ENCODE measurements around the gene BRINP2.

The BRINP2 gene, protein sequence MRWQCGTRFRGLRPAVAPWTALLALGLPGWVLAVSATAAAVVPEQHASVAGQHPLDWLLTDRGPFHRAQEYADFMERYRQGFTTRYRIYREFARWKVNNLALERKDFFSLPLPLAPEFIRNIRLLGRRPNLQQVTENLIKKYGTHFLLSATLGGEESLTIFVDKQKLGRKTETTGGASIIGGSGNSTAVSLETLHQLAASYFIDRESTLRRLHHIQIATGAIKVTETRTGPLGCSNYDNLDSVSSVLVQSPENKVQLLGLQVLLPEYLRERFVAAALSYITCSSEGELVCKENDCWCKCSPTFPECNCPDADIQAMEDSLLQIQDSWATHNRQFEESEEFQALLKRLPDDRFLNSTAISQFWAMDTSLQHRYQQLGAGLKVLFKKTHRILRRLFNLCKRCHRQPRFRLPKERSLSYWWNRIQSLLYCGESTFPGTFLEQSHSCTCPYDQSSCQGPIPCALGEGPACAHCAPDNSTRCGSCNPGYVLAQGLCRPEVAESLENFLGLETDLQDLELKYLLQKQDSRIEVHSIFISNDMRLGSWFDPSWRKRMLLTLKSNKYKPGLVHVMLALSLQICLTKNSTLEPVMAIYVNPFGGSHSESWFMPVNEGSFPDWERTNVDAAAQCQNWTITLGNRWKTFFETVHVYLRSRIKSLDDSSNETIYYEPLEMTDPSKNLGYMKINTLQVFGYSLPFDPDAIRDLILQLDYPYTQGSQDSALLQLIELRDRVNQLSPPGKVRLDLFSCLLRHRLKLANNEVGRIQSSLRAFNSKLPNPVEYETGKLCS

DNA sequence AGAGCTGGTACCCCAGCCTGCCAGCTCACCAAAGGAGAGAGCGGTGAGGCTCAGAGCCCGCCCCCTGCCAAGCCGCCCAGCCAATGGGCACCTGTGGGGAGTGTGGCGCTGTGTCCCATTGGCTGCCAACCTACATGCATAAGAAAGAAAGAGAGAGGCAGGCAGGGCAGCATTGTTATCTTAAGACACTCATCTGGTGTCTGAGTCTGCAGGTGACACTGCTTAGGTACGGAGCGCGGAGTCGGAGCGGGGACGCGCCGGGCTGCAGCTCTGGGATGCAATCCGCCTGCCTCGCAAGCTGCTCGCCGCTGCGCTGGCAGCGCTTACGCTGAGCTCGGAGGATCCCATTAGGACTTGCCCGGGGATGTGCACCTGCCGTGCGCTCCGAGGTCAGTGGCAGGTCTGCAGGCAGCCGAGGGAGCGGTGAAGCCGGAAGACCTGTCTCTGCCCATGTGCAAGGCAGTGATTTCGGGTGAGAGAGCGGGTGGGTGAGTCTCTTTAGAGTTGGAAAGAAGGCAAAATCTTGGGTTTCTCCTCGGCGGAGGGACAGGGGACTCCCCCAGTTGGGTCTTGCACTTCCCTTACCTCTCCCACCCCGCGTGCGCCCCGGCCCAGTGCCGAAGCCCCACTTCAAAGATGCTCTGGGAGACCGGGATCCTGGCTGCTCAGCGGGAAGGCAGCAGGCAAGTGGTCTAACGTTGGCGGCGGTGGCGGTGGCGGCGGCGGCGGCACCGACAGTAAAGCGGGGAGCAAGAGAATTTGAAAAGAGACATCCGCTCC lies at the start of gene BRINP2:
Gene BRINP2 (plus strand): TSS at position 203 of the 780 bp plus-strand sequence. CDS start 58,919 bp downstream, outside the sequence.
- no peak for DNase-seq (ENCODE audit: low spot score)

DNA sequence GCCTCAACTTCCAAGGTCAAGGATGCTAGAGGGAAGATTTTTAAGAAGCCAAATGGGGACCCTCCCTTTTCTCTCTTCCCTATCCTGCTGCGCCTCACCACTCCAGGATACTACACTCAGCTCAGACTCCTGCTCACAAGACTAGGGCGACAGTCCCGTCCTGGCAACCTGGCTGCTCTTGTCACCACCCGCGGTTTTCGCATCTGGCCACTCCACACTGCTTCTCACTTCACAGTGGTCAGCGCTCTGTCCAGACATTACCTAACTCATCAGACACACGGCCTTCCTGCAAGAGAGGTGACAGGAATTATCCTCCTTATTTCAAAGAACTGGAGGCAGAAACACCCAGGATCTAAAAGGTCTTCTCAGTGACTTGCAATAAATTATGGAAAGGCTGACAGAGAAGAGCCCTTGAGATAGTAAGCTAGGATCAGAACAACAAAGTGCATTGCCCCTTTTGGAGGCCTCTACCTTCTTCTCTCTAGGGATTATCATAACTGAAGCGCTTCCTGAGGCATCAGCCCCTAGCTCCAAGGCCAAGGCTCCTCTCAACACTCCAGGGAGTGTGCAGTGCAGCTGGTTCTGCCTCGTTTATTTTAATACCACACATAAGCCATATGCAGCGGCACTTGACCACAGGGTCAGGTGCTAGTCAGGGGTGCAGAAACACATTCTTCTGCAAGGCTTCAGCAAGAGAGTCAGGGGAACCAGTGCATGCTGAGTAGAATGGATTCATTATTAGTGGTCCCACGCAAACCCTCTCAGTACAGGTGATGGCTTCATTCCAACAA lies 48.1 kb upstream of the BRINP2 start:
- DNase-seq (ENCODE audit: low spot score) = no peak
- TF ChIP-seq, protein P1, sequence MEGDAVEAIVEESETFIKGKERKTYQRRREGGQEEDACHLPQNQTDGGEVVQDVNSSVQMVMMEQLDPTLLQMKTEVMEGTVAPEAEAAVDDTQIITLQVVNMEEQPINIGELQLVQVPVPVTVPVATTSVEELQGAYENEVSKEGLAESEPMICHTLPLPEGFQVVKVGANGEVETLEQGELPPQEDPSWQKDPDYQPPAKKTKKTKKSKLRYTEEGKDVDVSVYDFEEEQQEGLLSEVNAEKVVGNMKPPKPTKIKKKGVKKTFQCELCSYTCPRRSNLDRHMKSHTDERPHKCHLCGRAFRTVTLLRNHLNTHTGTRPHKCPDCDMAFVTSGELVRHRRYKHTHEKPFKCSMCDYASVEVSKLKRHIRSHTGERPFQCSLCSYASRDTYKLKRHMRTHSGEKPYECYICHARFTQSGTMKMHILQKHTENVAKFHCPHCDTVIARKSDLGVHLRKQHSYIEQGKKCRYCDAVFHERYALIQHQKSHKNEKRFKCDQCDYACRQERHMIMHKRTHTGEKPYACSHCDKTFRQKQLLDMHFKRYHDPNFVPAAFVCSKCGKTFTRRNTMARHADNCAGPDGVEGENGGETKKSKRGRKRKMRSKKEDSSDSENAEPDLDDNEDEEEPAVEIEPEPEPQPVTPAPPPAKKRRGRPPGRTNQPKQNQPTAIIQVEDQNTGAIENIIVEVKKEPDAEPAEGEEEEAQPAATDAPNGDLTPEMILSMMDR (IDR thresholded peaks at IDR 0.05; ENCODE audit: extremely low read depth, missing control alignments) = no peak

More for the DNA sequence above, at the start of gene BRINP2:
- TF ChIP-seq, protein P1 (IDR thresholded peaks at IDR 0.05; ENCODE audit: extremely low read depth, missing control alignments) = no peak

DNA sequence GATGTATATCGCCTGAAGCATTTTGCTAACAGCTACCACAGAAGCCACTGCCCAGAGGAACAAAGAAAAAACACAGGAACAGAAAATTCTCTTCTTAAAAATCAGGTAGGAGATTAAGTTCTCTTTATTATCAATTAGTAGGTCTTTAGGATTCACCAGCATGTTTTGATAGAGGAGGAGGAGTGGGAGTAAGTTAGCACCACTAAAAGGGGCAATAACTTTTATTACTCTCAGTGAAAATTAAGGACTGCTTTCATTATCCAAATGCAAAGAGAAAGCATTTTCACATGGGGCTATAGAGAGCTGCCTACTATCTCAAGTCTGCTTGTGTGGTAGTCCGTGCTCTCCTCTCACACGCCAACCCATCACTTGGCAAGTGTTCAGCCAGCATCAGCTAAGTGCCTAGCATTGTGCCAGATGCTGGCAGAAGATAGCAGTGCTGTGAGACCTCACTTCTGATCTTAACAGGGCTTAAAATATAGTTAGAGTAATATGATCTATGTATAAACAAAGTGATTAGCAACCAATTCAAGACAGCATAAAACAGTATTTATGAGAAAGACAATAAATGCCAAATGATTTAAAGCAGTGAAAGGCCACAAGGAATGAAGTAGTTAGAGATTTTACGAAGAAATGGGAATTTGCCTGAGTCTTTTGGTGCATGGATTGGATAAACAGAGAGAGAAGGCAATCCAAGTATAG lies 46.0 kb upstream of the BRINP2 start:
- TF ChIP-seq, protein P1 (IDR thresholded peaks at IDR 0.05; ENCODE audit: extremely low read depth, missing control alignments) = no peak
- no peak for DNase-seq (ENCODE audit: low spot score)

DNA sequence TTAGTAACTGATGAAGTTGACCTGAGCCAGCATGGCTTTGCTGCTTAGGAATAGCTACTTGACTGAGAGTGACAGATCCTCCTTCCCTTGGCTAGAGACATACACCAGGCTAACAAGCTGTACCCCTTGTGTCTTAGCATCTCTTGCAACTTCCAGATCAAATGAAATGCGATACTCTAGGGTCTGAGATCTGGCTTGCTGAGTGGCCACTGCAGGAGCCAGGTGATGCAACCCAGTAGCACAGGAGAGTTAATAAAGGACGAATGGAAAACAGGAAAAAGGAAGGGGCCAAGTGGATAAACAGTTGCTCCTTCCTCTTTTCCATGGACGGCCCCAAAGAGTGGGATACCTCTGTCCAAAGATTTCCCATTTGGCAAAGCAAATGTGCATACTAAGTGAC lies 44.5 kb upstream of the BRINP2 start:
- TF ChIP-seq, protein P1 (IDR thresholded peaks at IDR 0.05; ENCODE audit: extremely low read depth, missing control alignments) = no peak
- no peak for DNase-seq (ENCODE audit: low spot score)

DNA sequence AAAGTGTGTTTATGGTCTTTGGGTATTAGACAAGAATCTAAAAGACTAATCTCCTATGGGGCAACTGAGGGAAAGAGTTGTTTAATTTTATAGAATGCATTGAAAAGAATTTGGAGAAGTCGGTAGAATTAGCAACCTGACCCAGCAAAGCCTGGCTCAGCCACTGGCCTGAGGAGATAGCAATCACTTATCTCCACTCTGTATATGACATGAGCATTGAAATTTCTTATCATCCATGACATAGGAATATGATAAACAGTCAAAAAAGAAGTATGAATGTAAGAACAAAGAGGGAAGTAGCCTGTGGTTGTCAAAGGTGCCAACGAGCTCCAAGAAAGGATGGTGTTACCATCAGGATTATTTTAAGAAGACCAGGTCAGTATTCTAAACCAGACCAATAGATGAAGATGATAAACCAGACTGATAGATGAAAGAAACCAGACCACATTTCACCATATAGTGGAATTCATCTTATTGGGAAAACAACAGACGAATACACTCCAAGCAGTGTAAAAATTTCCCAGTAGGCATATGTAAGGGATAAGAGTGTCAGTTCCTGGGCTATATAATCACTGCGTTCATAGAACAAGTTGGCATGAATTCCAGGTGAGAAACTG lies 42.0 kb upstream of the BRINP2 start:
- TF ChIP-seq, protein P1 (IDR thresholded peaks at IDR 0.05; ENCODE audit: extremely low read depth, missing control alignments) = no peak
- no peak for DNase-seq (ENCODE audit: low spot score)

DNA sequence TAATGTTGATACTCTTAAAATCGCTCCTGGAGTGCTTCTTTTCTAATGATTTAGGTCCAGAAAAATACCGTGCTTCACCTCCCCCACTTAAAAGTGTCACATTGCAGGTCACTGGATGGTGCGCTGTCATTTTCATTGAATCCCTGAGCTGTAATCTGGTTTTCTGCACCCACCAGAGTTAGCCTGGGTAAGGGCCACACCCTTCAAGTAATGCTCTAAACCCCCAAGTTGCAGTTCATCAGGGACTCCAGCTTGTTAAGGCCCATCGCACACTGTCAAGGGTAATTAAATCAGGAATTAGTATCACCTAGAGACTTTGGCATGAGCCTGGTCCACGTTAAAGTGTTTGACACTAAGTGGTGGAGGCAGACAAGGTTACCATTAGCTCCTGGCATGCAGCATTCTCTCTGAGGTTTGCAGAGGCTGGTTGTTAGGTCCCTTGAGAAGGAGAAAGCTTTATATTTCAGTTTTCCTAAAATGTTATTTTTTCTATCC lies 40.3 kb upstream of the BRINP2 start:
- TF ChIP-seq, protein P1 (IDR thresholded peaks at IDR 0.05; ENCODE audit: extremely low read depth, missing control alignments) = no peak
- DNase-seq (ENCODE audit: low spot score) = no peak

Measured in GM20000 (cell line).